CD4-positive, alpha-beta T cell treated with Interleukin-21 for 1 hour (primary cell): Measurements from ENCODE around the gene PSMB1.

Source experiments
- DNase-seq: peaks from one replicate; pipeline ENCODE4 v3.0.0-alpha.2; 2020

The PSMB1 gene

GRCh38 chr6:170552765-170553533, at the start of gene PSMB1:
TSS of gene PSMB1 (minus strand) at chr6:170553307. CDS start at chr6:170553242, 65 bp downstream.
- peak; percentile 87 for DNase-seq

- no peak for DNase-seq
These were observed 44.2 kb upstream of the PSMB1 start for GRCh38 chr6:170597278-170597677.

GRCh38 chr6:170596426-170596825, 43.3 kb upstream of the PSMB1 start:
- DNase-seq: no peak

- no peak for DNase-seq
These were observed 37.6 kb upstream of the PSMB1 start for GRCh38 chr6:170590725-170591124.

- DNase-seq: no peak
These were observed 31.9 kb upstream of the PSMB1 start for GRCh38 chr6:170584954-170585498.

- DNase-seq: peak; percentile 90
These were observed 31.3 kb upstream of the PSMB1 start, which contains the start of gene PDCD2 for GRCh38 chr6:170584181-170584953. TSS of gene PDCD2 (minus strand) at chr6:170584637. CDS start at chr6:170584581, 56 bp downstream.

GRCh38 chr6:170583756-170584180, 30.7 kb upstream of the PSMB1 start:
- peak; percentile 4 for DNase-seq

GRCh38 chr6:170578909-170579308, 25.8 kb upstream of the PSMB1 start:
- no peak for DNase-seq

GRCh38 chr6:170575250-170575649, 22.1 kb upstream of the PSMB1 start:
- DNase-seq: no peak

GRCh38 chr6:170572704-170573466, 19.8 kb upstream of the PSMB1 start:
- DNase-seq: no peak

GRCh38 chr6:170564936-170565530, 11.9 kb upstream of the PSMB1 start:
- no peak for DNase-seq

- no peak for DNase-seq
These were observed 8.4 kb upstream of the PSMB1 start for GRCh38 chr6:170561555-170561954.

GRCh38 chr6:170555305-170555704, 2.2 kb upstream of the PSMB1 start:
- no peak for DNase-seq

- no peak for DNase-seq
These were observed 1.7 kb upstream of the PSMB1 start for GRCh38 chr6:170554796-170555137.

- DNase-seq: peak; percentile 99
These were observed 1.1 kb upstream of the PSMB1 start, which contains the start of gene TBP for GRCh38 chr6:170554013-170554795. TSS of gene TBP (plus strand) at chr6:170554369. CDS start at chr6:170557030, 2,661 bp downstream.

- peak; percentile 68 for DNase-seq
These were observed 466 bp upstream of the PSMB1 start for GRCh38 chr6:170553534-170554012.

GRCh38 chr6:170545405-170545804, 7.7 kb downstream of the PSMB1 start:
- no peak for DNase-seq

GRCh38 chr6:170542031-170542719, 10.9 kb downstream of the PSMB1 start:
- DNase-seq: no peak

- no peak for DNase-seq
These were observed 15.8 kb downstream of the PSMB1 start for GRCh38 chr6:170537329-170537728.

- DNase-seq: no peak
These were observed 16.4 kb downstream of the PSMB1 start for GRCh38 chr6:170536671-170537070.

- DNase-seq: no peak
These were observed 18.1 kb downstream of the PSMB1 start for GRCh38 chr6:170535004-170535403.
